H1 (cell line): ENCODE measurements around the gene TMEM244. TPM values are rescaled to one million over a fixed set of nuclear protein-coding genes. Genes with fewer than 3 reads are reported as not detected.

ENCODE experiments used
- CTCF ChIA-PET: fragments of 300-600 bp; sonication (Branson Sonifier 250); formaldehyde crosslinking; loops from one replicate; lab custom pipeline; 2021; ENCODE audit not compliant: partially characterized antibody; lab: Charles Lee
- POLR2A ChIA-PET: fragments of 300-600 bp; sonication (Branson Sonifier 250); formaldehyde crosslinking; loops from one replicate; lab custom pipeline; 2021; ENCODE audit warnings: inconsistent platforms; ENCODE audit not compliant: partially characterized antibody; lab: Charles Lee
- DNase-seq, 2 experiments: peaks; one replicate each; pipeline versions ENCODE4 v3.0.0 to v3.0.0-alpha.2; 2010 to 2022; ENCODE audit warnings: low spot score in 2 of 2, low read depth in 1 of 2, mixed read lengths in 1 of 2
- FAIRE-seq: peaks from 2 replicates; lab custom pipeline; 2011; peaks lifted over from hg19 to GRCh38; lab: Jason Lieb, UNC
- H2AFZ ChIP-seq: 2 replicates; pipeline ENCODE4 v1.8.1; 2012; ENCODE audit warnings: low read length, inconsistent platforms
- H2AK5ac ChIP-seq: 2 replicates; pipeline ENCODE4 v1.6.1; 2013; ENCODE audit warnings: low read depth, low read length
- H2BK120ac ChIP-seq: replicated peaks from 2 replicates; pipeline ENCODE3; 2013; ENCODE audit warnings: low read depth, low read length, inconsistent platforms
- H2BK12ac ChIP-seq: 2 replicates; pipeline ENCODE4 v1.6.1; 2013; ENCODE audit warnings: low read depth, low read length
- H2BK15ac ChIP-seq: 2 replicates; pipeline ENCODE4 v1.6.1; 2013; ENCODE audit warnings: low read length
- H2BK20ac ChIP-seq: 2 replicates; pipeline ENCODE4 v1.6.1; 2013; ENCODE audit warnings: low read length
- H2BK5ac ChIP-seq: 2 replicates; pipeline ENCODE4 v1.6.1; 2013; ENCODE audit warnings: low read depth, low read length
- H3K14ac ChIP-seq: 2 replicates; pipeline ENCODE4 v1.6.1; 2013; ENCODE audit warnings: inconsistent platforms; ENCODE audit not compliant: insufficient read length
- H3K18ac ChIP-seq: 2 replicates; pipeline ENCODE4 v1.6.1; 2013; ENCODE audit warnings: low read length; ENCODE audit errors: extremely low read depth
- H3K23ac ChIP-seq: 2 replicates; pipeline ENCODE4 v1.6.1; 2013; ENCODE audit warnings: inconsistent platforms; ENCODE audit not compliant: insufficient read length
- H3K23me2 ChIP-seq: 2 replicates; pipeline ENCODE4 v1.6.1; 2013; ENCODE audit warnings: low read depth, low read length
- H3K27ac ChIP-seq: 2 replicates; pipeline ENCODE4 v1.6.1; 2011; ENCODE audit warnings: low read depth, low read length, inconsistent platforms
- H3K27me3 ChIP-seq, 4 experiments: replicated peaks in 1 of 4; 1 replicate in 1 of 4; 2 replicates in 3 of 4; pipeline versions ENCODE4 v1.6.1 to v1.8.1; 2011 to 2013; ENCODE audit warnings: low read length in 3 of 4, mild to moderate bottlenecking in 3 of 4, inconsistent platforms in 2 of 4, mixed read lengths in 2 of 4, moderate library complexity in 1 of 4; ENCODE audit not compliant: control insufficient read depth in 3 of 4, insufficient read depth in 3 of 4; ENCODE audit errors: extremely low read depth in 1 of 4
- H3K36me3 ChIP-seq, 4 experiments: 2 replicates each; pipeline versions ENCODE4 v1.6.1 to v1.8.1; 2011 to 2013; ENCODE audit warnings: mild to moderate bottlenecking in 4 of 4, low read length in 3 of 4, moderate library complexity in 2 of 4, control low read depth in 1 of 4, inconsistent platforms in 1 of 4; ENCODE audit not compliant: insufficient read depth in 4 of 4, control insufficient read depth in 2 of 4
- H3K4ac ChIP-seq: replicated peaks from 2 replicates; pipeline ENCODE3; 2013; ENCODE audit warnings: low read length, low read depth, mixed read lengths, inconsistent platforms; ENCODE audit not compliant: insufficient read length
- H3K4me1 ChIP-seq, 4 experiments: replicated peaks in 1 of 4; 1 replicate in 1 of 4; 2 replicates in 3 of 4; pipeline versions ENCODE4 v1.6.1 to v1.8.1; 2011 to 2013; ENCODE audit warnings: low read length in 3 of 4, inconsistent platforms in 2 of 4, mixed read lengths in 1 of 4; ENCODE audit not compliant: insufficient read depth in 4 of 4, control insufficient read depth in 3 of 4
- H3K4me2 ChIP-seq, 2 experiments: 2 replicates each; pipeline versions ENCODE4 v1.6.1 to v1.8.1; 2011 to 2013; ENCODE audit warnings: low read depth in 2 of 2, low read length in 2 of 2, control low read depth in 1 of 2, inconsistent platforms in 1 of 2, mild to moderate bottlenecking in 1 of 2; ENCODE audit not compliant: insufficient read depth in 1 of 2
- H3K4me3 ChIP-seq, 4 experiments: fragments of 200-600, 300-600 bp in 1 of 4; sonication (generic), shearing (Covaris generic), sonication (Bioruptor Twin) in 1 of 4; 2 replicates each; pipeline versions ENCODE4 v1.5.1 to v1.8.1; 2011 to 2016; ENCODE audit warnings: low read length in 4 of 4, low read depth in 3 of 4, control low read depth in 2 of 4, inconsistent platforms in 2 of 4, mild to moderate bottlenecking in 2 of 4, mixed read lengths in 1 of 4, moderate library complexity in 1 of 4; ENCODE audit not compliant: insufficient read depth in 2 of 4; ENCODE audit errors: extremely low read depth in 1 of 4
- H3K56ac ChIP-seq: replicated peaks from 2 replicates; pipeline ENCODE3; 2013; ENCODE audit warnings: low read depth, mild to moderate bottlenecking, mixed read lengths, low read length, inconsistent platforms; ENCODE audit not compliant: insufficient read length
- H3K79me1 ChIP-seq: 2 replicates; pipeline ENCODE4 v1.6.1; 2013; ENCODE audit warnings: low read depth, low read length, control low read depth
- H3K79me2 ChIP-seq, 2 experiments: 2 replicates each; pipeline versions ENCODE4 v1.6.1 to v1.8.1; 2012 to 2013; ENCODE audit warnings: low read length in 2 of 2, mild to moderate bottlenecking in 2 of 2, inconsistent platforms in 1 of 2; ENCODE audit not compliant: insufficient read depth in 2 of 2, control insufficient read depth in 1 of 2
- H3K9ac ChIP-seq, 4 experiments: replicated peaks in 1 of 4; 1 replicate in 1 of 4; 2 replicates in 3 of 4; pipeline versions ENCODE4 v1.6.1 to v1.8.1; 2011 to 2013; ENCODE audit warnings: low read depth in 3 of 4, low read length in 3 of 4, control low read depth in 2 of 4, mild to moderate bottlenecking in 2 of 4, moderate library complexity in 2 of 4, inconsistent platforms in 1 of 4; ENCODE audit errors: extremely low read depth in 1 of 4
- H3K9me3 ChIP-seq, 2 experiments: 2 replicates each; pipeline versions ENCODE4 v1.6.1 to v1.8.1; 2012 to 2013; ENCODE audit warnings: mild to moderate bottlenecking in 2 of 2, moderate library complexity in 2 of 2, control low read depth in 1 of 2, inconsistent platforms in 1 of 2, low read depth in 1 of 2, low read length in 1 of 2, mixed read lengths in 1 of 2; ENCODE audit not compliant: insufficient read depth in 2 of 2
- H4K20me1 ChIP-seq, 2 experiments: replicated peaks in 1 of 2; 2 replicates each; pipeline versions ENCODE3 to v1.8.1; 2011 to 2013; ENCODE audit warnings: inconsistent platforms in 2 of 2, low read length in 2 of 2, mild to moderate bottlenecking in 1 of 2; ENCODE audit not compliant: insufficient read depth in 2 of 2, control insufficient read depth in 1 of 2
- H4K5ac ChIP-seq: 2 replicates; pipeline ENCODE4 v1.6.1; 2013; ENCODE audit warnings: low read length, low read depth, mixed read lengths, inconsistent platforms; ENCODE audit not compliant: insufficient read length
- H4K8ac ChIP-seq: 2 replicates; pipeline ENCODE4 v1.8.0; 2013; ENCODE audit warnings: mild to moderate bottlenecking, moderate library complexity, low read length, inconsistent platforms; ENCODE audit not compliant: insufficient read depth; ENCODE audit errors: extremely low read depth
- H4K91ac ChIP-seq: replicated peaks from 2 replicates; pipeline ENCODE3; 2013; ENCODE audit warnings: low read length, mixed read lengths, inconsistent platforms; ENCODE audit not compliant: insufficient read length
- ASH2L ChIP-seq: fragments of 200-600, 300-600 bp; sonication (generic); IDR thresholded peaks from one replicate; pipeline ENCODE4 v1.7.1; 2017; ENCODE audit warnings: low read length
- BCL11A ChIP-seq, 2 experiments: IDR thresholded peaks; one replicate each; pipeline ENCODE4 v1.6.1; 2011; ENCODE audit warnings: low read depth in 2 of 2, low read length in 2 of 2, mild to moderate bottlenecking in 2 of 2
- CBX5 ChIP-seq: fragments of 300-800, 300-1000 bp; sonication (generic); IDR thresholded peaks from 2 replicates; pipeline ENCODE4 v1.7.1; 2016; ENCODE audit warnings: antibody characterized with exemption, low read length, low read depth
- CBX8 ChIP-seq: fragments of 300-800, 300-1000 bp; sonication (generic); IDR thresholded peaks from 2 replicates; pipeline ENCODE4 v1.7.1; 2016; ENCODE audit warnings: low read depth, low read length, borderline replicate concordance
- CEBPB ChIP-seq: IDR thresholded peaks from 2 replicates; pipeline ENCODE4 v1.6.1; 2012; ENCODE audit warnings: low read depth, low read length
- CHD2 ChIP-seq: IDR thresholded peaks from 2 replicates; pipeline ENCODE4 v1.6.1; 2012; ENCODE audit warnings: low read length, improper control_type of control experiment
- GABPA ChIP-seq: IDR thresholded peaks from 2 replicates; pipeline ENCODE4 v1.6.1; 2011; ENCODE audit warnings: mild to moderate bottlenecking, low read length, moderate library complexity, borderline replicate concordance; ENCODE audit not compliant: insufficient read depth
- JUND ChIP-seq: IDR thresholded peaks from 2 replicates; pipeline ENCODE4 v1.6.1; 2011; ENCODE audit warnings: mild to moderate bottlenecking, improper control_type of control experiment, low read length
- RNF2 ChIP-seq: fragments of 200-900, 300-1000 bp; sonication (generic); IDR thresholded peaks from 2 replicates; pipeline ENCODE4 v1.7.1; 2016; ENCODE audit warnings: borderline replicate concordance, low read depth, mild to moderate bottlenecking, antibody characterized with exemption, low read length; ENCODE audit not compliant: poor library complexity, severe bottlenecking; ENCODE audit errors: missing control alignments
- SIN3A ChIP-seq, 2 experiments: IDR thresholded peaks in 1 of 2; conservative IDR thresholded peaks in 1 of 2; 2 replicates each; pipeline ENCODE4 v1.6.1; 2011 to 2012; ENCODE audit warnings: low read length in 2 of 2, improper control_type of control experiment in 1 of 2, low read depth in 1 of 2, mild to moderate bottlenecking in 1 of 2
- SRF ChIP-seq: IDR thresholded peaks from 2 replicates; pipeline ENCODE4 v1.6.1; 2011; ENCODE audit warnings: mild to moderate bottlenecking, low read depth, low read length, moderate library complexity
- TAF1 ChIP-seq: IDR thresholded peaks from 2 replicates; pipeline ENCODE4 v1.6.1; 2011; ENCODE audit warnings: mild to moderate bottlenecking, low read depth, low read length
- ZNF274 ChIP-seq: IDR thresholded peaks from 2 replicates; pipeline ENCODE4 v1.7.0; 2012; ENCODE audit warnings: low read length, borderline replicate concordance; ENCODE audit errors: extremely low read depth
- WGBS, 2 experiments: shearing (Covaris generic) in 1 of 2; methylation state at CpG; one replicate each; pipeline versions ENCODE4 v1.1.6 to v1.1.7; 2013 to 2015; ENCODE audit warnings: low lambda C conversion rate in 2 of 2, mixed read lengths in 2 of 2, inconsistent platforms in 1 of 2, low coverage in 1 of 2, missing lambda C conversion rate in 1 of 2; ENCODE audit not compliant: insufficient replicate concordance in 2 of 2, insufficient coverage in 1 of 2, insufficient read length in 1 of 2; ENCODE audit errors: extremely low coverage in 1 of 2, missing lambda C conversion rate in 1 of 2; 5-methylcytosine and 5-hydroxymethylcytosine counted together
- polyA plus RNA-seq, 7 experiments: library from polyadenylated mRNA; depleted of rRNA in 3 of 7; stranded (reverse) in 5 of 7; unstranded in 2 of 7; fragments of >200 nt in 5 of 7; fragments of 200-250 nt in 2 of 7; gene quantifications; 1 replicate in 5 of 7; 2 replicates in 1 of 7; 4 replicates in 1 of 7; pipeline versions ENCODE4 v1.2.1 to v1.2.3, GENCODE V29; 2011 to 2013; ENCODE audit warnings: missing spikeins in 2 of 7, mixed read lengths in 2 of 7
- total RNA-seq: library from RNA; stranded (reverse); fragmentation: NEBNext Ultra II Directional; extraction: Animal tissue kit (Norgen Biotek cat#: 25700); gene quantifications from 2 replicates; pipeline ENCODE4 v1.2.1, GENCODE V29; 2021

The TMEM244 gene
- total and polyA plus RNA-seq, 2 of the 8 experiments (the other 6 are each of a cell fraction or from before 2014, with no cell fraction given): not detected

- Histone ChIP-seq H2AFZ (no peak overlapping the region), H3K23me2 (no peaks in the 10 kb centered on the region), H3K4me2 (no peak overlapping the region)
- no peak for TF ChIP-seq SIN3A (conservative IDR thresholded peaks at IDR 0.05 in 1 of 2, IDR thresholded peaks at IDR 0.05 in 1 of 2; ENCODE audit: low read depth in 1 of 2, low read length in 2 of 2)
- no peak for TF ChIP-seq CEBPB
- no peak for TF ChIP-seq CHD2
- no peak for TF ChIP-seq JUND
- no peak for TF ChIP-seq ASH2L
- TF ChIP-seq CBX5: no peak
- TF ChIP-seq GABPA: no peak
- TF ChIP-seq CBX8: no peak
- no peak for TF ChIP-seq SRF
- TF ChIP-seq ZNF274: no peak
- TF ChIP-seq TAF1: no peak
- no peak for TF ChIP-seq BCL11A (IDR thresholded peaks at IDR 0.05; ENCODE audit: low read depth in 2 of 2, low read length in 2 of 2)
- TF ChIP-seq RNF2: no peak
Measured at GRCh38 chr6:129785047-129785755, 75.9 kb downstream of the TMEM244 start.

More at GRCh38 chr6:129785047-129785755, 75.9 kb downstream of the TMEM244 start:
- 86% methylated on average over 4 of the region's 4 CpGs; no CpG with 5 or more reads in 1 of the 2 experiments for WGBS, 2 experiments
- Histone ChIP-seq H3K4me1 (no peaks in the 10 kb centered on the region), H3K18ac (no peak overlapping the region), H4K5ac (no peak overlapping the region), H3K4ac (no peak overlapping the region), H2BK20ac (no peak overlapping the region), H3K4me3 (no peak overlapping the region), H3K9me3 (no peaks in the 10 kb centered on the region), H3K79me1 (no peaks in the 10 kb centered on the region), H3K27ac (no peak overlapping the region), H3K36me3 (no peaks in the 10 kb centered on the region), H4K91ac (no peak overlapping the region), H2BK15ac (no peak overlapping the region), H4K20me1 (no peaks in the 10 kb centered on the region), H3K27me3 (no peaks in the 10 kb centered on the region), H2BK120ac (no peak overlapping the region), H3K9ac (no peak overlapping the region), H3K79me2 (no peaks in the 10 kb centered on the region), H3K56ac (no peak overlapping the region), H3K14ac (no peak overlapping the region), H3K23ac (no peak overlapping the region), H2BK12ac (no peak overlapping the region), H2AK5ac (no peak overlapping the region), H4K8ac (no peak overlapping the region), H2BK5ac (no peak overlapping the region)
- CTCF ChIA-PET: interaction anchor here (0.6 to 8.9 kb wide), 2 partner anchors 9 to 207 kb away, joined by 3 to 71 read pairs; no protein-coding TSS in a partner anchor
- no peak for DNase-seq
- POLR2A ChIA-PET: interaction anchor here (0.6 kb wide), 1 partner anchor 281 kb away, joined by 3 read pairs; no protein-coding TSS in a partner anchor
- no peak for FAIRE-seq
